Suprapubic skin (tissue), 4 donors: Measurements from ENCODE around the gene CNTROB. TPM values are rescaled to one million over a fixed set of nuclear protein-coding genes. Genes with fewer than 3 reads are reported as not detected.

Source experiments
- DNase-seq, 2 donors: peaks; one replicate each; pipeline ENCODE4 v3.0.0-alpha.2; 2019; ENCODE audit warnings: low spot score in 2 of 2
- H3K27ac ChIP-seq: fragments of 200-600 bp; sonication (generic); one replicate; pipeline ENCODE4 v1.5.1; 2019
- H3K27me3 ChIP-seq: fragments of 200-600 bp; sonication (generic); one replicate; pipeline ENCODE4 v1.5.1; 2019
- H3K36me3 ChIP-seq: fragments of 200-600 bp; sonication (generic); one replicate; pipeline ENCODE4 v1.5.1; 2019
- H3K4me1 ChIP-seq: fragments of 200-600 bp; sonication (generic); one replicate; pipeline ENCODE4 v1.5.1; 2019
- H3K4me3 ChIP-seq: fragments of 200-600 bp; sonication (generic); one replicate; pipeline ENCODE4 v1.5.1; 2019; ENCODE audit warnings: mild to moderate bottlenecking
- H3K9me3 ChIP-seq: fragments of 200-600 bp; sonication (generic); one replicate; pipeline ENCODE4 v1.5.1; 2019
- EP300 ChIP-seq: sonication (generic); formaldehyde crosslinking; IDR thresholded peaks from one replicate; pipeline ENCODE4 v1.6.1; 2017; ENCODE audit warnings: antibody characterized with exemption
- POLR2A ChIP-seq, 2 donors: fragments of 450-650 bp; IDR thresholded peaks; one replicate each; pipeline ENCODE4 v1.6.1; 2017; ENCODE audit warnings: antibody characterized with exemption in 2 of 2, mild to moderate bottlenecking in 2 of 2, moderate library complexity in 2 of 2
- POLR2AphosphoS5 ChIP-seq, 3 donors: sonication (generic); formaldehyde crosslinking; IDR thresholded peaks; one replicate each; pipeline ENCODE4 v1.6.1; 2017; ENCODE audit warnings: antibody characterized with exemption in 3 of 3
- WGBS: methylation state at CpG from one replicate; pipeline ENCODE4 v1.1.5; 2018; 5-methylcytosine and 5-hydroxymethylcytosine counted together
- total RNA-seq, 4 donors: library from RNA; depleted of rRNA; stranded (reverse); fragments of >200 nt; gene quantifications; one replicate each; pipeline ENCODE4 v1.1.0, GENCODE V29; 2016
- TF ChIP-seq, protein P1 (sequence below), 2 donors: fragments of 200-600 bp in 1 of 2; fragments of 450-650 bp in 1 of 2; sonication (generic) in 1 of 2; IDR thresholded peaks; one replicate each; pipeline ENCODE4 v1.5.1; 2016 to 2019; ENCODE audit warnings: antibody characterized with exemption in 2 of 2, mild to moderate bottlenecking in 1 of 2, moderate library complexity in 1 of 2

CNTROB gene
- total RNA-seq, 4 donors from 2014 or later = 23.7 to 57.0 (median 30.8) TPM

GRCh38 chr17:7916808-7917207, 15.2 kb upstream of the CNTROB start:
- peak overlapping the region; percentile 97 for H3K27ac ChIP-seq
- H3K27me3 ChIP-seq = no peaks in the 10 kb centered on the region
- peaks cover 5% of the 10 kb centered on the region for H3K36me3 ChIP-seq
- WGBS = 56% methylated on average over 2 of the region's 2 CpGs
- peaks cover 37% of the 10 kb centered on the region for H3K4me1 ChIP-seq
- no peak for DNase-seq
- H3K9me3 ChIP-seq = no peaks in the 10 kb centered on the region
- TF ChIP-seq EP300 = no peak
- TF ChIP-seq POLR2A (IDR thresholded peaks at IDR 0.05) = no peak
- no peak for TF ChIP-seq POLR2AphosphoS5 (IDR thresholded peaks at IDR 0.05)
- TF ChIP-seq, protein P1, sequence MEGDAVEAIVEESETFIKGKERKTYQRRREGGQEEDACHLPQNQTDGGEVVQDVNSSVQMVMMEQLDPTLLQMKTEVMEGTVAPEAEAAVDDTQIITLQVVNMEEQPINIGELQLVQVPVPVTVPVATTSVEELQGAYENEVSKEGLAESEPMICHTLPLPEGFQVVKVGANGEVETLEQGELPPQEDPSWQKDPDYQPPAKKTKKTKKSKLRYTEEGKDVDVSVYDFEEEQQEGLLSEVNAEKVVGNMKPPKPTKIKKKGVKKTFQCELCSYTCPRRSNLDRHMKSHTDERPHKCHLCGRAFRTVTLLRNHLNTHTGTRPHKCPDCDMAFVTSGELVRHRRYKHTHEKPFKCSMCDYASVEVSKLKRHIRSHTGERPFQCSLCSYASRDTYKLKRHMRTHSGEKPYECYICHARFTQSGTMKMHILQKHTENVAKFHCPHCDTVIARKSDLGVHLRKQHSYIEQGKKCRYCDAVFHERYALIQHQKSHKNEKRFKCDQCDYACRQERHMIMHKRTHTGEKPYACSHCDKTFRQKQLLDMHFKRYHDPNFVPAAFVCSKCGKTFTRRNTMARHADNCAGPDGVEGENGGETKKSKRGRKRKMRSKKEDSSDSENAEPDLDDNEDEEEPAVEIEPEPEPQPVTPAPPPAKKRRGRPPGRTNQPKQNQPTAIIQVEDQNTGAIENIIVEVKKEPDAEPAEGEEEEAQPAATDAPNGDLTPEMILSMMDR (IDR thresholded peaks at IDR 0.05) = no peak
- H3K4me3 ChIP-seq = peak overlapping the region; percentile 63

- peak overlapping the region; percentile 42 for H3K27ac ChIP-seq
- H3K4me1 ChIP-seq = peaks cover 15% of the 10 kb centered on the region
- H3K36me3 ChIP-seq = no peaks in the 10 kb centered on the region
- no peaks in the 10 kb centered on the region for H3K9me3 ChIP-seq
- TF ChIP-seq POLR2AphosphoS5 (IDR thresholded peaks at IDR 0.05) = no peak
- TF ChIP-seq, protein P1 (IDR thresholded peaks at IDR 0.05) = no peak
- TF ChIP-seq POLR2A (IDR thresholded peaks at IDR 0.05) = no peak
- no peak for TF ChIP-seq EP300
- H3K4me3 ChIP-seq = peak overlapping the region; percentile 51
- no peaks in the 10 kb centered on the region for H3K27me3 ChIP-seq
- WGBS = 27% methylated on average over 16 of the region's 16 CpGs
- DNase-seq = no peak
Observed at GRCh38 chr17:7922269-7922844, 9.6 kb upstream of the CNTROB start.

GRCh38 chr17:7922845-7923628, 9.0 kb upstream of the CNTROB start:
- DNase-seq = peak; percentile 91 to 93
- 30% methylated on average over 29 of the region's 45 CpGs for WGBS
- no peaks in the 10 kb centered on the region for H3K27me3 ChIP-seq
- TF ChIP-seq POLR2AphosphoS5 (IDR thresholded peaks at IDR 0.05) = no peak
- TF ChIP-seq, protein P1 (IDR thresholded peaks at IDR 0.05) = no peak
- peak in 1 of 2 donors; percentile 32 for TF ChIP-seq POLR2A (IDR thresholded peaks at IDR 0.05)
- no peak for TF ChIP-seq EP300
- H3K4me3 ChIP-seq = peak overlapping the region; percentile 51
- no peaks in the 10 kb centered on the region for H3K9me3 ChIP-seq
- H3K27ac ChIP-seq = peak overlapping the region; percentile 42
- no peaks in the 10 kb centered on the region for H3K36me3 ChIP-seq
- H3K4me1 ChIP-seq = peaks cover 15% of the 10 kb centered on the region

- Histone ChIP-seq H3K9me3 (no peaks in the 10 kb centered on the region), H3K36me3 (no peaks in the 10 kb centered on the region), H3K4me1 (peaks cover 34% of the 10 kb centered on the region), H3K4me3 (no peak overlapping the region), H3K27me3 (no peaks in the 10 kb centered on the region), H3K27ac (no peak overlapping the region)
- TF ChIP-seq POLR2A (IDR thresholded peaks at IDR 0.05) (no peak), EP300 (no peak), POLR2AphosphoS5 (IDR thresholded peaks at IDR 0.05) (no peak)
- TF ChIP-seq, protein P1 (IDR thresholded peaks at IDR 0.05) = no peak
- WGBS = 72% methylated on average over 3 of the region's 3 CpGs
- DNase-seq = no peak
Observed at GRCh38 chr17:7927596-7927995, 4.4 kb upstream of the CNTROB start.
